CD4-positive, alpha-beta T cell (primary cell): Measurements from ENCODE around the gene AQR. TPM values are rescaled to one million over a fixed set of nuclear protein-coding genes. Genes with fewer than 3 reads are reported as not detected.

Source experiments
- ATAC-seq: fragments of 200-7000 bp; cut with Tn5 transposase; one replicate; pipeline ENCODE4 v1.10.0; 2022; ENCODE audit warnings: mild to moderate bottlenecking; ENCODE audit not compliant: poor library complexity
- CTCF ChIA-PET: fragments of 350-600 bp; sonication (Branson Sonifier 250); formaldehyde crosslinking; loops from one replicate; lab custom pipeline; 2021; ENCODE audit warnings: antibody characterized with exemption, inconsistent platforms; lab: Charles Lee
- POLR2A ChIA-PET: fragments of 350-600 bp; sonication (Branson Sonifier 250); formaldehyde crosslinking; loops from one replicate; lab custom pipeline; 2021; ENCODE audit warnings: antibody characterized with exemption, inconsistent platforms; lab: Charles Lee
- DNase-seq, 14 experiments: peaks; one replicate each; pipeline ENCODE4 v3.0.0-alpha.2; 2013 to 2020; ENCODE audit warnings: mixed read lengths in 2 of 14
- H3K27ac ChIP-seq, 2 donors: one replicate each; pipeline versions ENCODE4 v1.5.1 to v1.7.0; 2013; ENCODE audit warnings: low read length in 2 of 2, low read depth in 1 of 2, mild to moderate bottlenecking in 1 of 2
- H3K27me3 ChIP-seq, 2 experiments: 1 replicate in 1 of 2; 2 replicates in 1 of 2; pipeline versions ENCODE4 v1.6.1 to v1.7.0; 2013; ENCODE audit warnings: low read length in 2 of 2, control low read depth in 1 of 2, mild to moderate bottlenecking in 1 of 2, moderate library complexity in 1 of 2; ENCODE audit not compliant: insufficient read depth in 2 of 2, control insufficient read depth in 1 of 2
- H3K36me3 ChIP-seq: one replicate; pipeline ENCODE4 v1.6.1; 2013; ENCODE audit warnings: low read length, control low read depth; ENCODE audit not compliant: insufficient read depth
- H3K4me1 ChIP-seq: one replicate; pipeline ENCODE4 v1.6.1; 2013; ENCODE audit warnings: low read length, control low read depth; ENCODE audit not compliant: insufficient read depth
- H3K4me3 ChIP-seq: one replicate; pipeline ENCODE4 v1.5.1; 2013; ENCODE audit warnings: mild to moderate bottlenecking, low read length, moderate library complexity
- H3K9me3 ChIP-seq, 2 experiments: 1 replicate in 1 of 2; 2 replicates in 1 of 2; pipeline versions ENCODE4 v1.6.1 to v1.7.0; 2013; ENCODE audit warnings: low read length in 2 of 2, mild to moderate bottlenecking in 2 of 2, control low read depth in 1 of 2, moderate library complexity in 1 of 2; ENCODE audit not compliant: control insufficient read depth in 1 of 2, insufficient read depth in 1 of 2
- H3K27ac Mint-ChIP-seq: one replicate; pipeline ENCODE4 v1.8.0; 2020; ENCODE audit warnings: mixed read lengths
- H3K27me3 Mint-ChIP-seq: one replicate; pipeline ENCODE4 v1.8.0; 2021; ENCODE audit warnings: mixed read lengths
- H3K36me3 Mint-ChIP-seq: one replicate; pipeline ENCODE4 v1.8.0; 2021; ENCODE audit warnings: low read depth, mixed read lengths
- H3K4me1 Mint-ChIP-seq: one replicate; pipeline ENCODE4 v1.8.0; 2021; ENCODE audit warnings: low read depth, mixed read lengths
- H3K4me3 Mint-ChIP-seq: one replicate; pipeline ENCODE4 v1.8.0; 2020; ENCODE audit warnings: mild to moderate bottlenecking, mixed read lengths
- H3K9me3 Mint-ChIP-seq: one replicate; pipeline ENCODE4 v1.8.0; 2020; ENCODE audit warnings: mixed read lengths
- CTCF ChIP-seq: fragments of 200-600 bp; IDR thresholded peaks from one replicate; pipeline ENCODE4 v1.8.0; 2022; ENCODE audit warnings: antibody characterized with exemption, mild to moderate bottlenecking
- intact Hi-C, 2 experiments: fragments of 100-400 bp; cut with DNase I in 1 of 2; cut with micrococcal nuclease in 1 of 2; formaldehyde crosslinking; loops; one replicate each; pipeline versions ENCODE4 v1.15.1 to v1.9.0; 2023 to 2025; cut with DNase I, micrococcal nuclease
- total RNA-seq, 174 experiments: library from RNA in 2 of 174; stranded (reverse) in 2 of 174; gene quantifications; one replicate each; pipeline ENCODE4 v1.2.3 and lab custom pipeline; 2021 to 2026

AQR gene
- total RNA-seq, 2 experiments from 2014 or later = 40.4 to 40.7 TPM

GRCh38 chr15:34927726-34928125, 41.8 kb downstream of the AQR start:
- no peak for ATAC-seq
- peaks cover 90% of the 10 kb centered on the region for H3K36me3 Mint-ChIP-seq
- H3K4me3 Mint-ChIP-seq = no peak overlapping the region
- H3K27ac Mint-ChIP-seq = no peak overlapping the region
- Histone ChIP-seq H3K9me3 (no peaks in the 10 kb centered on the region), H3K4me3 (no peak overlapping the region), H3K36me3 (peaks cover 57% of the 10 kb centered on the region), H3K27ac (no peak overlapping the region), H3K4me1 (no peaks in the 10 kb centered on the region), H3K27me3 (no peaks in the 10 kb centered on the region)
- no peak for DNase-seq
- ChIA-PET POLR2A (no interaction called here), CTCF (no interaction called here)
- no peak for TF ChIP-seq CTCF
- no peaks in the 10 kb centered on the region for H3K9me3 Mint-ChIP-seq
- H3K27me3 Mint-ChIP-seq = no peaks in the 10 kb centered on the region
- H3K4me1 Mint-ChIP-seq = no peaks in the 10 kb centered on the region
- intact Hi-C loops = loop anchor here in 1 of 2 experiments (10.0 kb wide), 1 partner anchor 303 kb away; no protein-coding TSS in a partner anchor

- TF ChIP-seq CTCF = no peak
- POLR2A ChIA-PET = no interaction called here
Measured at GRCh38 chr15:34914317-34914716, 55.2 kb downstream of the AQR start.

GRCh38 chr15:34905047-34905446, 64.5 kb downstream of the AQR start:
- H3K4me1 ChIP-seq = no peaks in the 10 kb centered on the region
- Mint-ChIP-seq H3K4me3 (no peak overlapping the region), H3K4me1 (no peaks in the 10 kb centered on the region), H3K9me3 (no peaks in the 10 kb centered on the region), H3K27ac (no peak overlapping the region), H3K27me3 (no peaks in the 10 kb centered on the region), H3K36me3 (peaks cover 92% of the 10 kb centered on the region)
- no peak for TF ChIP-seq CTCF
- ATAC-seq (no peak), DNase-seq (no peak)
- no peaks in the 10 kb centered on the region for H3K9me3 ChIP-seq
- ChIA-PET CTCF (no interaction called here), POLR2A (no interaction called here)
- peaks cover 76% of the 10 kb centered on the region for H3K36me3 ChIP-seq
- H3K27me3 ChIP-seq = no peaks in the 10 kb centered on the region
- H3K27ac ChIP-seq = no peak overlapping the region
- no peak overlapping the region for H3K4me3 ChIP-seq
- intact Hi-C loops = loop anchor here in 1 of 2 experiments (10.0 kb wide), 2 partner anchors 50 to 60 kb away; no protein-coding TSS in a partner anchor

More at GRCh38 chr15:34914317-34914716, 55.2 kb downstream of the AQR start:
- intact Hi-C loops = no loop called here
- Histone ChIP-seq H3K27me3 (no peaks in the 10 kb centered on the region), H3K4me1 (no peaks in the 10 kb centered on the region), H3K36me3 (peaks cover 71% of the 10 kb centered on the region), H3K27ac (no peak overlapping the region), H3K9me3 (no peaks in the 10 kb centered on the region), H3K4me3 (no peak overlapping the region)
- CTCF ChIA-PET = no interaction called here
- Mint-ChIP-seq H3K36me3 (peaks cover 90% of the 10 kb centered on the region), H3K9me3 (no peaks in the 10 kb centered on the region), H3K27me3 (no peaks in the 10 kb centered on the region), H3K4me1 (no peaks in the 10 kb centered on the region), H3K4me3 (no peak overlapping the region), H3K27ac (no peak overlapping the region)
- DNase-seq (no peak), ATAC-seq (no peak)
